Lower leg skin (tissue), 4 donors: ENCODE measurements around the gene PIP4K2A. TPM values are rescaled to one million over a fixed set of nuclear protein-coding genes. Genes with fewer than 3 reads are reported as not detected.

Source experiments
- DNase-seq, 2 donors: peaks; one replicate each; pipeline ENCODE4 v3.0.0-alpha.2; 2019; ENCODE audit warnings: low spot score in 2 of 2
- H3K4me3 ChIP-seq: fragments of 200-600 bp; sonication (generic); 2 replicates; pipeline ENCODE4 v1.5.1; 2017; ENCODE audit warnings: mild to moderate bottlenecking, low read depth; ENCODE audit not compliant: poor library complexity, severe bottlenecking
- POLR2A ChIP-seq, 2 donors: fragments of 450-650 bp; IDR thresholded peaks; one replicate each; pipeline ENCODE4 v1.6.1; 2016 to 2017; ENCODE audit warnings: antibody characterized with exemption in 2 of 2, mild to moderate bottlenecking in 1 of 2, moderate library complexity in 1 of 2
- WGBS, 2 donors: methylation state at CpG; one replicate each; pipeline ENCODE4 v1.1.5; 2018; 5-methylcytosine and 5-hydroxymethylcytosine counted together
- intact Hi-C: fragments of 100-400 bp; cut with DNase I; formaldehyde crosslinking; loops from one replicate; pipeline ENCODE4 v1.15.0; 2023; ENCODE audit warnings: low total_unique reads
- total RNA-seq, 4 donors: library from RNA; depleted of rRNA; stranded (reverse); fragments of >200 nt; gene quantifications; one replicate each; pipeline ENCODE4 v1.1.0, GENCODE V29; 2016
- TF ChIP-seq, protein P1 (sequence below), 3 donors: fragments of 450-650 bp; IDR thresholded peaks; one replicate each; pipeline ENCODE4 v1.5.1; 2016; ENCODE audit warnings: antibody characterized with exemption in 3 of 3, mild to moderate bottlenecking in 3 of 3, moderate library complexity in 2 of 3

Gene PIP4K2A
- total RNA-seq, 4 donors from 2014 or later = 2.3 to 12.4 (median 6.6) TPM

DNA sequence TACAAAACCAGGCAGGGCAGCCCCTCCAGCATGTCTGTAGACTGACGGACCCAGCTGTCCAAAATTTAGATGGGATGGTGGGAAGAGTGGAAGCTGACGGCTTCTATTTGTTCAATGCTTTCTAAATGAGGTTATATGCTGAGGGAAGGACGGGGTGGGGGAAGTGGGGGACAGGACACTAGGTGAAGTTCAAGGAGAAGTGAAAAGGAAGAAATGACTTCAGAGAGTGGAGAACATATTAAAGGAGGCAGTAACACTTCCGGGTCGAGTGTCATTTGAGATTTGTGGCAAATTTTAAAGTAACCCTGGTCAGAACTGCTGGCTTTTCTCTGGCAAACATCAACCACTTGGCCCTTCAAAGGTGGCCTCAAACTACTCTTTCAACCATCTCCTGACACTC, 9.4 kb downstream of the PIP4K2A start:
- intact Hi-C loops = no loop called here
- DNase-seq = no peak
- no peak overlapping the region for H3K4me3 ChIP-seq
- WGBS, 2 donors = 84 to 87% methylated on average over 5 of the region's 5 CpGs
- TF ChIP-seq, protein P1, sequence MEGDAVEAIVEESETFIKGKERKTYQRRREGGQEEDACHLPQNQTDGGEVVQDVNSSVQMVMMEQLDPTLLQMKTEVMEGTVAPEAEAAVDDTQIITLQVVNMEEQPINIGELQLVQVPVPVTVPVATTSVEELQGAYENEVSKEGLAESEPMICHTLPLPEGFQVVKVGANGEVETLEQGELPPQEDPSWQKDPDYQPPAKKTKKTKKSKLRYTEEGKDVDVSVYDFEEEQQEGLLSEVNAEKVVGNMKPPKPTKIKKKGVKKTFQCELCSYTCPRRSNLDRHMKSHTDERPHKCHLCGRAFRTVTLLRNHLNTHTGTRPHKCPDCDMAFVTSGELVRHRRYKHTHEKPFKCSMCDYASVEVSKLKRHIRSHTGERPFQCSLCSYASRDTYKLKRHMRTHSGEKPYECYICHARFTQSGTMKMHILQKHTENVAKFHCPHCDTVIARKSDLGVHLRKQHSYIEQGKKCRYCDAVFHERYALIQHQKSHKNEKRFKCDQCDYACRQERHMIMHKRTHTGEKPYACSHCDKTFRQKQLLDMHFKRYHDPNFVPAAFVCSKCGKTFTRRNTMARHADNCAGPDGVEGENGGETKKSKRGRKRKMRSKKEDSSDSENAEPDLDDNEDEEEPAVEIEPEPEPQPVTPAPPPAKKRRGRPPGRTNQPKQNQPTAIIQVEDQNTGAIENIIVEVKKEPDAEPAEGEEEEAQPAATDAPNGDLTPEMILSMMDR (IDR thresholded peaks at IDR 0.05) = no peak
- TF ChIP-seq POLR2A (IDR thresholded peaks at IDR 0.05) = no peak

DNA sequence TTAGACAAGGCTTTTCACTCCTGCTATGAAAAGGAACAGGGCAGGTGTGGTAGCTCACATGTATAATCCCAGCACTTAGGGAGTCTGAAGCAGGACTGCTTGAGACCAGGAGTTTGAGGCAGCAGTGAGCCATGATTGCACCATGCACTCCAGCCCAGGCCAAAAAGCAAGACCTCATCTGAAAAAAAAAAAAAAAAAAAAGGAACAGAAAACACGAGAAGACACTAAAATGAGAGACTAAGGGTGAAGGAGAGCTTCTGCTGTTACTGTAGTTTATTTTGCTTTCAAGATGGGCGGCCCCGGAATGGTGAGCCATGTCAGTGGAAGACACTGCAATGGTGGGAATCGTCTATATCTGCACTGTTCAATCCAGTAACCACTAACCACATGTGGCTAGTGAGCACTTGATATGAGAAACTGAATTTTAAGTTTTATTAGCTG, 9.9 kb downstream of the PIP4K2A start:
- TF ChIP-seq POLR2A (IDR thresholded peaks at IDR 0.05) = no peak
- TF ChIP-seq, protein P1 (IDR thresholded peaks at IDR 0.05) = no peak
- intact Hi-C loops = no loop called here
- H3K4me3 ChIP-seq = no peak overlapping the region
- WGBS, 2 donors = 65 to 77% methylated on average over 4 of the region's 4 CpGs
- no peak for DNase-seq

DNA sequence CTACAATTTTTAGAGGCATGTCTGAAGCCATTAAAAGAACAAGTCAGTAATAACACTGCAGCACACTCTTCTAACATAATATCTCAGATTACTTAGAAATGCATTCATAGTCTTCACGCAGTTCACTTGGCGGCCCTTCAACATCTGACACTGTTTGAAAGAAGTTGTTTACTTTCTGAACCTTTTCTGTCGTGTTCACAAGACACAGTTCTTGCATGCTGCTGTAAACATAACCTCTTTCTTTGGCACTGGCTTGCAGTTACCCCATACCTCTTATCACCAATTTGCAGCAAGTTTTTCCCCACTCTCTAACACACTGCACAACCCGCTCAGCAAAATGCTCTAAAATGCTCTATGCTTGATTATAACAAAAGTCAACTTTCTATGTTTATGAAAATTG, 12.0 kb downstream of the PIP4K2A start:
- intact Hi-C loops = no loop called here
- WGBS, 2 donors = 84 to 86% methylated on average over 4 of the region's 4 CpGs
- TF ChIP-seq, protein P1 (IDR thresholded peaks at IDR 0.05) = no peak
- no peak for TF ChIP-seq POLR2A (IDR thresholded peaks at IDR 0.05)
- DNase-seq = no peak
- no peak overlapping the region for H3K4me3 ChIP-seq

DNA sequence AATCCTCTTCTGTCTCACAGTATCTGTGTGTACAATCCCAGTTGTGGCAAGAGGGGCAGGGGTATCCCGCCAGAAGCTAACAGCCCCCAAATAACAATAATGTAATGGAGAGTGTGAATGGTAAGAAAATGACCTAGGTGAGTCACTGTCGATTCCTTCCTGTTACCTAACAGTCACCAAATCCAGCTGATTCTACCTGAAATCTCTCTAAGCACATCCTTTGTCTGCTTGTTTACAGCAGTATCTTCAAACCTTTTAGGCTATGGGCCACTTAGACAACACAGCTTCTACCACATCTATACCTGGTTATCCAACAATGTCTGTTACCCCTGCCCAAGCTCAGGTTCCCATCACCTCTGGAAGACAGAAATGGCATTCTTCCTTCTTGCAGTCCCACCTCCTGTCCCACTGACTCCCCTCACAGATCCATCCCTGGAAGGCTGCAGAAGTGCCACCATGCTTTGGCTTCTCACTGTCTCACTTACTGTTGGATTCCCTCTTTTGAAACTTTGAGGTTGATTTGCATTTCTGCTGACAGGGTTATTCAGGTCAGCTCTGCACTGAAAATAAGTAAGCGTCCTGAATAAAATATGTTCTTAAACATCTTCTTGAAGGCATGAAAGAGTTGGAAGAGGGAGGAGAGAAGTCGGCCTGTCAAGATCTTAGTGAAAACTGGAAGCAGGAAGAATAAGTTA, 13.1 kb downstream of the PIP4K2A start:
- TF ChIP-seq, protein P1 (IDR thresholded peaks at IDR 0.05) = no peak
- WGBS, 2 donors = 90 to 97% methylated on average over 4 of the region's 4 CpGs
- H3K4me3 ChIP-seq = no peak overlapping the region
- intact Hi-C loops = no loop called here
- no peak for DNase-seq

DNA sequence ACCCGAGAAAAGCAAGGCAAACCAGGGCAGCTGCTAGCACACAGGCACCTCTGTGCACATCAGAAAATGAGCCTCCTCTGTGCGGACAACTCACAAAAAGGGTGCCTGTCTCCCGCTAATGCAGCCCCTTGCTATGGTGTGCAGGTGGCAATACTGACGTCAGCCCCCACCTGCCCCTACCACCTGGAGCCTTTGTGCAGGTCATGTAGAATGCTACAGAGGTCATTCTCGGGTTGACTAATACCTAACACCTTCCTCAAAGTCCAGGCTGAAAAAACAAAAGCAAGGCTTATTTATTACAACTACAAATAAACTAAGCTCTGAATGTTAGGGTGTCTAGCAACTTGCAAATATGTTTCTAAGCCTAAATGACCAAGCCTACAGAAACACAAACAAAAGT, 13.9 kb downstream of the PIP4K2A start:
- DNase-seq = no peak
- H3K4me3 ChIP-seq = no peak overlapping the region
- WGBS, 2 donors = 94 to 97% methylated on average over 5 of the region's 5 CpGs
- TF ChIP-seq, protein P1 (IDR thresholded peaks at IDR 0.05) = no peak
- intact Hi-C loops = no loop called here

DNA sequence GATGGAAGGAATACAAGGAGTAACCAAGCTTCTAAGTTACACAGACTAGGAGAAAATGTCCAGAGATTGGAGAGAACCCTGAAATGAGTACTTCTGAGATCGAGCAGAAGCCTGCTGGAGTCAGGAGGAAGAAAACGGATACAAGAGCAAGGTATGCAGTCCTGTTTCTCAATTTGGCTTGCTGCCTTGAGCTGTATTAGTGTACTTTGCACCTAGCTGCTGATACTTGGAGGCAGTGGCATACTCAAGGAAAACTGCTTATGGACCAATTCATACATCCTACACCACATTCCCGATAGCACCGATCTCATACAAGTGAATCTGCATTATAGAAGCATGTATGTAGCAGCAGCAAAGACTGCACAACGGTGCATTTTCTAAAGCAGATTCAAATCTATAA, 14.4 kb downstream of the PIP4K2A start:
- WGBS, 2 donors = 88 to 92% methylated on average over 5 of the region's 5 CpGs
- no peak for DNase-seq
- no peak overlapping the region for H3K4me3 ChIP-seq
- intact Hi-C loops = no loop called here
- no peak for TF ChIP-seq POLR2A (IDR thresholded peaks at IDR 0.05)
- TF ChIP-seq, protein P1 (IDR thresholded peaks at IDR 0.05) = no peak
